Ectodermal cell (in vitro differentiated cells): ENCODE measurements around the gene PARP1.
"Not testable (repeated sequence)": the region's sequence is repeated elsewhere in the genome, so short reads cannot be mapped to it uniquely, and the experiment has no call there.

Source experiments
- H3K27ac ChIP-seq: 2 replicates; pipeline ENCODE4 v1.7.0; 2013; ENCODE audit warnings: mild to moderate bottlenecking, low read depth, low read length; ENCODE audit not compliant: insufficient read depth, poor library complexity, severe bottlenecking
- H3K27me3 ChIP-seq: 2 replicates; pipeline ENCODE4 v1.7.0; 2013; ENCODE audit warnings: mild to moderate bottlenecking, low read length; ENCODE audit not compliant: insufficient read depth, control insufficient read depth, poor library complexity, severe bottlenecking
- H3K36me3 ChIP-seq: one replicate; pipeline ENCODE4 v1.7.0; 2013; ENCODE audit warnings: low read length; ENCODE audit not compliant: control insufficient read depth, insufficient read depth
- H3K4me1 ChIP-seq: one replicate; pipeline ENCODE4 v1.7.0; 2013; ENCODE audit warnings: low read length; ENCODE audit not compliant: control insufficient read depth, insufficient read depth
- H3K4me3 ChIP-seq: 2 replicates; pipeline ENCODE4 v1.7.0; 2013; ENCODE audit warnings: low read depth, low read length, control low read depth; ENCODE audit not compliant: insufficient read depth
- H3K9me3 ChIP-seq: 2 replicates; pipeline ENCODE4 v1.7.0; 2013; ENCODE audit warnings: mild to moderate bottlenecking, low read length, moderate library complexity; ENCODE audit not compliant: control insufficient read depth
- WGBS, 2 experiments: methylation state at CpG; one replicate each; pipeline ENCODE4 v1.1.7; 2013; ENCODE audit warnings: missing lambda C conversion rate in 2 of 2; 5-methylcytosine and 5-hydroxymethylcytosine counted together

PARP1 gene

GRCh38 chr1:226353698-226354525, 54.0 kb downstream of the PARP1 start:
- no peaks in the 10 kb centered on the region for H3K4me1 ChIP-seq
- no peaks in the 10 kb centered on the region for H3K36me3 ChIP-seq
- WGBS, 2 experiments, result 90 to 91% methylated on average over 15 of the region's 15 CpGs
- no peak overlapping the region for H3K4me3 ChIP-seq
- no peaks in the 10 kb centered on the region for H3K27me3 ChIP-seq
- H3K27ac ChIP-seq, result no peak overlapping the region
- H3K9me3 ChIP-seq, result no peaks in the 10 kb centered on the region

DNA sequence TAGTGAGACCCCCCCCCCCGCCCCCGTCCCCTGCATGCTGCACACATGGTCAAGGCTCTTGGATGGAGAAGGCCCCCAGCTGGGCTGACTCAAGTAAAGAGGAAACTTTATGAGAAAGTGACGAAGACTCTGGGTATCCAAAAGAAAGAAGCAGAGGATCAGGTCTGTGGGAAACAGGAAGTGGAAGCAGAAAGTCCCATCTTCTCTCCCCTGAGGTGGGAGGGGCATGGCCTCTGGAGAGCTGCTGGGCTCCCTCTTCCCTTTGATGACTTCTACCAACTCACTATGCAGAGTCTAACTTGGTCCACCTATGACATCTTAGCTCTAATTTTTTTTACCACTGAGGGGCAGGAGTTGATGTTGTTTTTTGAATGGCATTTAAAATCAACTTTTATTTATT, 56.2 kb downstream of the PARP1 start:
- Histone ChIP-seq H3K9me3 (no peaks in the 10 kb centered on the region), H3K27ac (no peak overlapping the region), H3K36me3 (no peaks in the 10 kb centered on the region), H3K4me3 (no peak overlapping the region), H3K27me3 (no peaks in the 10 kb centered on the region), H3K4me1 (no peaks in the 10 kb centered on the region)
- 91 to 92% methylated on average over 3 of the region's 3 CpGs for WGBS, 2 experiments

DNA sequence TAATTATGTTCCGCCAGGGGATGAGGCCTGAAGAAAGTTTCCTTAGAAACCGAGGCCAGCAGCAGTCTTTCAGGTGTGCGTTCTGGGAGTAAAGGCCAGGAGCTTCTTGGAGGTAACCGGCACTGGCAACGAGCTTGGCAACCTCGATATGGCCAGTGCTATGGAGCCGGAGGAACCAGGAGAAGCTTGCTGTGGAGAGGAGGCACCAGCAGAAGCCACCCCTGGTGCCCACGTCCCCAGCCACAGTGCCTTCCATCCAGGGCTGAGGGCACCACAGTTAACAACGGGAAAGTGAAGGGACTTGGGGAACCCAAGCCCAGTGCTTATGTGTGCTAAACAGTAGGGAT, 57.4 kb downstream of the PARP1 start:
- H3K27ac ChIP-seq, result no peak overlapping the region
- H3K9me3 ChIP-seq, result no peaks in the 10 kb centered on the region
- no peaks in the 10 kb centered on the region for H3K36me3 ChIP-seq
- 94 to 96% methylated on average over 9 of the region's 9 CpGs for WGBS, 2 experiments
- no peaks in the 10 kb centered on the region for H3K4me1 ChIP-seq
- H3K27me3 ChIP-seq, result no peaks in the 10 kb centered on the region
- H3K4me3 ChIP-seq, result no peak overlapping the region

- Histone ChIP-seq H3K4me3 (no peak overlapping the region), H3K36me3 (no peaks in the 10 kb centered on the region), H3K9me3 (no peaks in the 10 kb centered on the region), H3K4me1 (no peaks in the 10 kb centered on the region), H3K27me3 (no peaks in the 10 kb centered on the region), H3K27ac (peak overlapping the region; percentile 16)
- WGBS, 2 experiments, result 87 to 88% methylated on average over 18 of the region's 18 CpGs
Observed at GRCh38 chr1:226349801-226350518, 57.9 kb downstream of the PARP1 start.

DNA sequence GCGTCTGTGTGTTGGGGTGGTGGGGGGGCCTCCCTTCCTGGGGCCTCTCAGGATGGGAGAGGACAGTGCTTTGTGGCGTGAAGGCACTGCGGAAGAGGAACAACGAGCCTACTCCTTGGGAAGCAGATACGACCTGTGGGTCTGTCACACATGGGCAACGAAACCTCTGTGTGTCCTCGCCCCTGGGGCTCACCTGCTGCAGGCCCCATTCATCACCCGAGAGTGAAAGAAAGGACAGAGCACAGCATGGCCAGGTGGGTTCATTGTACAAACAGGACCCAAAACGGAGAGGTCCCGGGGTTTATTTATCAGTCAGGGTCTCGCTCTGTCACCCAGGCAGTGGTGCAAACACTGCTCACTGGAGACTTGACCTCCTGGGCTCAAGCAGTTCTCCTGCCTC, 58.8 kb downstream of the PARP1 start:
- no peak overlapping the region for H3K4me3 ChIP-seq

DNA sequence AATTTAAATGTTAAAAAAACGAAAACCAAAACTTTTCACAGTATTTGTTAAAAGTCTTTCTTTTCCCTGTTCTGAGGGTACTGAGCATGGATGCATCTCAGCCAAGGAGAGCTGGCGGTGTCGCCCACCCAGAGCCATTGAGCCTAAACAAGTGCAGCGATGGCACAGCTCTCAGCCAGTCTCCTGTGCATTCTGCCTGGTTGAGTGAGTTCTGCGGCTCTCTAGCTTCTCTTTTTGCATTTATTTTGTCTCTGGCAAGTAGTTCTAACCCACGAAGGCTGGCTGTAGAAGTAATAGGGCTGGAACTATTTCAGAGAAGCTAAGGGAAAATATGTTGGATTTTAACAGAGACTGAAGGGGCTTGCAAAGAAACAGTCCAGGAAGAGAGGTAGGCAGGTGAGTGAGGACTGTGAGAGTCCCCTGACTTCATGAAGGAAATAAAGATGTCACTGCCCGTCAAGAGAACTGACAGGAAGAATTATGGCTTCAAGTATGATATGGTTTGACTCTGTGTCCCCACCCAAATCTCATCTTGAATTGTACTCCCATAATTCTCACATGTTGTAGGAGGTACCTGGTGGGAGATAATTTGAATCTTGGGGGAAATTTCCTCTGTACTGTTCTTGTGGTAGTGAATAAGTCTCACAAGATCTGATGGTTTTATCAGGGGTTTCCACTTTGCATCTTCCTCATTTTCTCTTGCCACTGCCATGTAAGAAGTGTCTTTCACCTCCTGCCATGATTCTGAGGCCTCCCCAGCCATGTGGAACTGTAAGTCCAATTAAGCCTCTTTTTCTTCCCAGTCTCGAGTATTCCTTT, 63.2 kb downstream of the PARP1 start:
- H3K9me3 ChIP-seq, result no peaks in the 10 kb centered on the region

More for the DNA sequence above, 58.8 kb downstream of the PARP1 start:
- Histone ChIP-seq H3K36me3 (no peaks in the 10 kb centered on the region), H3K27ac (no peak overlapping the region), H3K9me3 (no peaks in the 10 kb centered on the region), H3K4me1 (no peaks in the 10 kb centered on the region), H3K27me3 (no peaks in the 10 kb centered on the region)
- WGBS, 2 experiments, result 90 to 92% methylated on average over 11 of the region's 11 CpGs

GRCh38 chr1:226342656-226343055, 65.2 kb downstream of the PARP1 start:
- Histone ChIP-seq H3K4me3 (no peak overlapping the region), H3K9me3 (no peaks in the 10 kb centered on the region)
- 89 to 96% methylated on average over 1 of the region's 2 CpGs for WGBS, 2 experiments

More for the DNA sequence above, 63.2 kb downstream of the PARP1 start:
- Histone ChIP-seq H3K27me3 (no peaks in the 10 kb centered on the region), H3K36me3 (no peaks in the 10 kb centered on the region), H3K4me1 (no peaks in the 10 kb centered on the region), H3K27ac (no peak overlapping the region), H3K4me3 (no peak overlapping the region)
- 77 to 82% methylated on average over 7 to 8 of the region's 8 CpGs for WGBS, 2 experiments

DNA sequence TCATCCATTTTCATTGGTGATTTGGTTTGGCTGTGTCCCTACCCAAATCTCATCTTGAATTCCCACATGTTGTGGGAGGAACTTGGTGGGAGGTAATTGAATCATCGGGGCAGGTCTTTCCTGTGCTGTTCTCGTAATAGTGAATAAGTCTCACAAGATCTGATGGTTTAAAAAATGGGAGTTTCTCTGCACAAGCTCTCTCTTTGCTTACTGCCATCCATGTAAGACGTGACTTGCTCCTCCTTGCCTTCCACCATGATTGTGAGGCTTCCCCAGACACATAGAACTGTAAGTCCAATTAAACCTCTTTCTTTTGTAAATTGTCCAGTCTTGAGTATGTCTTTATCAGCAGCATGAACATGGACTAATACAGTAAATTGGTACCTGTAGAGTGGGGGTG, 67.8 kb downstream of the PARP1 start:
- not testable (repeated sequence) for H3K4me3 ChIP-seq, H3K27ac ChIP-seq
- WGBS, 2 experiments, result 92 to 97% methylated on average over 3 of the region's 3 CpGs

More at GRCh38 chr1:226342656-226343055, 65.2 kb downstream of the PARP1 start:
- Histone ChIP-seq H3K27ac (no peak overlapping the region), H3K36me3 (no peaks in the 10 kb centered on the region), H3K27me3 (no peaks in the 10 kb centered on the region), H3K4me1 (no peaks in the 10 kb centered on the region)

DNA sequence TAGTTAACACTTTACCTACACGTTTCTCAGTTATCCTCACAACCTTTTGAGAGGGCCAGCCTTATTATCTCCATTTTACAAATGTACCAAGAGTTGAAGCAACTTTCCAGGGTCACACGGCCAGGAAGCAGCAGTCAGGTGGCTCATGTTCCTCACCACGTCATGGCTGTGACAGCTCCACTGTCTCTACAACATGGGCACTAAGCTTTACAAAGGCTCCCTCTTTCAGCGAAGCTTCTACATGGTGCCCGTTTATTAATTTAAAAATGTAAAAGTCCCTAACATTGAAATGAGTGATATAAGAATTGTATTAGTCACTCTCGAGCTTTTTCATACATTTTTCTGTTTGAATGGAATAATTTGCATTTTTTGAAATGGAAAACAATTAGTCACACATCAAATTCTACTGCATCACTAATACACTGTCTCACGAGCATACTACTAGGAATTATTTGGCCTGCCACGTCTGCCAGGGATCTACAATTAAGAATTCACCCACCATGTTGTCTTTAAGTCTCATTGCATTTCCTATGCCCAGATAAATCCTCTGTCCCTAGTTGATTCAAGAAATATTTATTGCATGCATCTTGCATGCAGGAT, 70.5 kb downstream of the PARP1 start:
- H3K4me1 ChIP-seq, result no peaks in the 10 kb centered on the region
- WGBS, 2 experiments, result 87 to 89% methylated on average over 7 to 8 of the region's 8 CpGs
- no peak overlapping the region for H3K27ac ChIP-seq
- no peaks in the 10 kb centered on the region for H3K27me3 ChIP-seq
- no peaks in the 10 kb centered on the region for H3K9me3 ChIP-seq
- H3K36me3 ChIP-seq, result no peaks in the 10 kb centered on the region
- no peak overlapping the region for H3K4me3 ChIP-seq

More for the DNA sequence above, 67.8 kb downstream of the PARP1 start:
- H3K27me3 ChIP-seq, H3K4me1 ChIP-seq, H3K9me3 ChIP-seq, H3K36me3 ChIP-seq: not testable (repeated sequence)
